Lung (tissue), 12 donors: Measurements from ENCODE around the gene DCLK1. TPM values are rescaled to one million over a fixed set of nuclear protein-coding genes. Genes with fewer than 3 reads are reported as not detected.

Experiments
- ATAC-seq: fragments of 200-7000 bp; cut with Tn5 transposase; one replicate; pipeline ENCODE4 v1.9.1; 2020; ENCODE audit warnings: moderate number of reproducible peaks; ENCODE audit not compliant: insufficient read depth, low FRiP score
- DNase-seq, 3 donors: peaks; one replicate each; pipeline ENCODE4 v3.0.0-alpha.2; 2013 to 2017
- H3K27ac ChIP-seq, 2 donors: one replicate each; pipeline ENCODE4 v1.5.1; 2013; ENCODE audit warnings: mild to moderate bottlenecking in 2 of 2, moderate library complexity in 2 of 2, control low read depth in 1 of 2, inconsistent platforms in 1 of 2, low read depth in 1 of 2, low read length in 1 of 2
- H3K27me3 ChIP-seq, 3 donors: one replicate each; pipeline ENCODE4 v1.5.1; 2013; ENCODE audit warnings: low read length in 2 of 3; ENCODE audit not compliant: control insufficient read depth in 3 of 3, insufficient read depth in 3 of 3
- H3K36me3 ChIP-seq, 4 donors: one replicate each; pipeline ENCODE4 v1.5.1; 2013; ENCODE audit warnings: low read length in 4 of 4, mild to moderate bottlenecking in 1 of 4, moderate library complexity in 1 of 4; ENCODE audit not compliant: control insufficient read depth in 4 of 4, insufficient read depth in 4 of 4
- H3K4me1 ChIP-seq, 5 donors: one replicate each; pipeline ENCODE4 v1.5.1; 2013; ENCODE audit warnings: low read length in 5 of 5, mild to moderate bottlenecking in 2 of 5, moderate library complexity in 1 of 5; ENCODE audit not compliant: control insufficient read depth in 5 of 5, insufficient read depth in 5 of 5
- H3K4me3 ChIP-seq: one replicate; pipeline ENCODE4 v1.5.1; 2013; ENCODE audit warnings: mild to moderate bottlenecking, control low read depth, moderate library complexity
- H3K9ac ChIP-seq, 2 donors: one replicate each; pipeline ENCODE4 v1.5.1; 2013; ENCODE audit warnings: low read length in 2 of 2, control low read depth in 1 of 2; ENCODE audit not compliant: insufficient read depth in 1 of 2
- H3K9me3 ChIP-seq, 4 donors: one replicate each; pipeline ENCODE4 v1.5.1; 2013; ENCODE audit warnings: low read length in 3 of 4, mild to moderate bottlenecking in 1 of 4, moderate library complexity in 1 of 4; ENCODE audit not compliant: control insufficient read depth in 4 of 4, insufficient read depth in 3 of 4
- CTCF ChIP-seq: IDR thresholded peaks from 2 replicates; pipeline ENCODE4 v1.5.1; 2012; ENCODE audit warnings: mild to moderate bottlenecking; ENCODE audit errors: control extremely low read depth, extremely low read depth
- WGBS, 2 donors: extraction: QIAGEN DNeasy Blood & Tissue Kit; methylation state at CpG; one replicate each; pipeline ENCODE4 v1.1.7; 2013; 5-methylcytosine and 5-hydroxymethylcytosine counted together
- polyA plus RNA-seq, 2 donors: library from polyadenylated mRNA; stranded (reverse); fragments of 200-250 nt; gene quantifications; one replicate each; pipeline ENCODE4 v1.2.1, GENCODE V29; 2013
- total RNA-seq, 2 donors: library from RNA; depleted of rRNA in 1 of 2; stranded (reverse); fragments of >200 nt in 1 of 2; gene quantifications; one replicate each; pipeline ENCODE4 v1.2.1, GENCODE V29; 2014 to 2021
- donor health status: control.
- donor health status: control.
- donor health status: Bipolar disorder and iron deficiency.
- donor health status: healthy.
- donor health status: DM: yes; HTN: yes; CAD: no.

Gene DCLK1
- total and polyA plus RNA-seq, 4 donors = 1.2 to 23.5 (median 7.0) TPM

- Histone ChIP-seq H3K27ac (no peak overlapping the region), H3K4me1 (peaks cover 0 to 12% (median 0%) of the 10 kb centered on the region in 5 donors), H3K9ac (no peak overlapping the region), H3K4me3 (no peak overlapping the region), H3K9me3 (no peaks in the 10 kb centered on the region), H3K27me3 (no peaks in the 10 kb centered on the region), H3K36me3 (no peaks in the 10 kb centered on the region)
- no peak for ATAC-seq
- 81 to 82% methylated on average over 3 of the region's 3 CpGs for WGBS, 2 donors
- DNase-seq = no peak
- no peak for TF ChIP-seq CTCF
Observed at GRCh38 chr13:35860661-35861060, 270.5 kb downstream of the DCLK1 start.

GRCh38 chr13:35859981-35860380, 271.2 kb downstream of the DCLK1 start:
- TF ChIP-seq CTCF = no peak

GRCh38 chr13:35858665-35859064, 272.5 kb downstream of the DCLK1 start:
- no peak overlapping the region for H3K27ac ChIP-seq
- no peak for TF ChIP-seq CTCF

More at GRCh38 chr13:35859981-35860380, 271.2 kb downstream of the DCLK1 start:
- Histone ChIP-seq H3K4me3 (no peak overlapping the region), H3K27ac (no peak overlapping the region), H3K9me3 (no peaks in the 10 kb centered on the region), H3K27me3 (no peaks in the 10 kb centered on the region), H3K4me1 (peaks cover 0 to 12% (median 0%) of the 10 kb centered on the region in 5 donors), H3K36me3 (no peaks in the 10 kb centered on the region), H3K9ac (no peak overlapping the region)
- DNase-seq = no peak
- WGBS, 2 donors = 73 to 90% methylated on average over 4 of the region's 4 CpGs
- no peak for ATAC-seq

GRCh38 chr13:35857769-35858168, 273.4 kb downstream of the DCLK1 start:
- ATAC-seq = no peak
- Histone ChIP-seq H3K4me3 (no peak overlapping the region), H3K27me3 (no peaks in the 10 kb centered on the region), H3K27ac (no peak overlapping the region), H3K9ac (no peak overlapping the region), H3K4me1 (peaks cover 0 to 12% (median 0%) of the 10 kb centered on the region in 5 donors), H3K9me3 (no peaks in the 10 kb centered on the region), H3K36me3 (no peaks in the 10 kb centered on the region)
- 56 to 65% methylated on average over 4 of the region's 4 CpGs for WGBS, 2 donors
- peak; percentile 18 to 42 (median 36) for DNase-seq
- TF ChIP-seq CTCF = no peak

More at GRCh38 chr13:35858665-35859064, 272.5 kb downstream of the DCLK1 start:
- Histone ChIP-seq H3K9me3 (no peaks in the 10 kb centered on the region), H3K27me3 (no peaks in the 10 kb centered on the region), H3K4me1 (peaks cover 0 to 12% (median 0%) of the 10 kb centered on the region in 5 donors), H3K9ac (no peak overlapping the region), H3K4me3 (no peak overlapping the region), H3K36me3 (no peaks in the 10 kb centered on the region)
- WGBS, 2 donors = 61 to 75% methylated on average over 1 of the region's 1 CpG
- ATAC-seq (peak; percentile 19), DNase-seq (no peak)
